Measurements from ENCODE around the gene ANKRD44.

DNA sequence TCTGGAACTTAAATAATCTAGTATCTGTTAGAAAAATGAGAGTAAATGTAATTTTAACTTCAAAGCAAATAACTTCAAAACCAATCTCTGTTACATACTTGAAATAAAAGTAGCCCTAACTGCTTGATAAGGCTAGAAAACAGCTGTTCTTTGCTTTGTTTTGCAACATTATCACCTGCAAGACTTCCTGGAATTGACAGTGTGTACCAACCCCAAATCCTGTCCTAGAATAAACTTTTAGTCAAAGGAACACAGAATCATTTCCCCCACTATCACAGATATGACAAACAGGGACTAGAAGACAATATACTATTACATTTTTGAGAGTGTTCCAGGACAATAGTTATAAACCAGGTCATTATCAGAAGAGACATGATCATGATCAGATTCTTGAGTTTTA is 278.8 kb downstream of the ANKRD44 start:
- TF ChIP-seq, protein P1, sequence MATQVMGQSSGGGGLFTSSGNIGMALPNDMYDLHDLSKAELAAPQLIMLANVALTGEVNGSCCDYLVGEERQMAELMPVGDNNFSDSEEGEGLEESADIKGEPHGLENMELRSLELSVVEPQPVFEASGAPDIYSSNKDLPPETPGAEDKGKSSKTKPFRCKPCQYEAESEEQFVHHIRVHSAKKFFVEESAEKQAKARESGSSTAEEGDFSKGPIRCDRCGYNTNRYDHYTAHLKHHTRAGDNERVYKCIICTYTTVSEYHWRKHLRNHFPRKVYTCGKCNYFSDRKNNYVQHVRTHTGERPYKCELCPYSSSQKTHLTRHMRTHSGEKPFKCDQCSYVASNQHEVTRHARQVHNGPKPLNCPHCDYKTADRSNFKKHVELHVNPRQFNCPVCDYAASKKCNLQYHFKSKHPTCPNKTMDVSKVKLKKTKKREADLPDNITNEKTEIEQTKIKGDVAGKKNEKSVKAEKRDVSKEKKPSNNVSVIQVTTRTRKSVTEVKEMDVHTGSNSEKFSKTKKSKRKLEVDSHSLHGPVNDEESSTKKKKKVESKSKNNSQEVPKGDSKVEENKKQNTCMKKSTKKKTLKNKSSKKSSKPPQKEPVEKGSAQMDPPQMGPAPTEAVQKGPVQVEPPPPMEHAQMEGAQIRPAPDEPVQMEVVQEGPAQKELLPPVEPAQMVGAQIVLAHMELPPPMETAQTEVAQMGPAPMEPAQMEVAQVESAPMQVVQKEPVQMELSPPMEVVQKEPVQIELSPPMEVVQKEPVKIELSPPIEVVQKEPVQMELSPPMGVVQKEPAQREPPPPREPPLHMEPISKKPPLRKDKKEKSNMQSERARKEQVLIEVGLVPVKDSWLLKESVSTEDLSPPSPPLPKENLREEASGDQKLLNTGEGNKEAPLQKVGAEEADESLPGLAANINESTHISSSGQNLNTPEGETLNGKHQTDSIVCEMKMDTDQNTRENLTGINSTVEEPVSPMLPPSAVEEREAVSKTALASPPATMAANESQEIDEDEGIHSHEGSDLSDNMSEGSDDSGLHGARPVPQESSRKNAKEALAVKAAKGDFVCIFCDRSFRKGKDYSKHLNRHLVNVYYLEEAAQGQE (IDR thresholded peaks at IDR 0.05; ENCODE audit: insufficient read depth in 1 of 2, low read depth in 2 of 2, low read length in 1 of 2) = no peak
- TF ChIP-seq POLR2AphosphoS5 (IDR thresholded peaks at IDR 0.05; ENCODE audit: low read depth, low read length) = no peak
